ENCODE results near the gene INSYN2A.

DNA sequence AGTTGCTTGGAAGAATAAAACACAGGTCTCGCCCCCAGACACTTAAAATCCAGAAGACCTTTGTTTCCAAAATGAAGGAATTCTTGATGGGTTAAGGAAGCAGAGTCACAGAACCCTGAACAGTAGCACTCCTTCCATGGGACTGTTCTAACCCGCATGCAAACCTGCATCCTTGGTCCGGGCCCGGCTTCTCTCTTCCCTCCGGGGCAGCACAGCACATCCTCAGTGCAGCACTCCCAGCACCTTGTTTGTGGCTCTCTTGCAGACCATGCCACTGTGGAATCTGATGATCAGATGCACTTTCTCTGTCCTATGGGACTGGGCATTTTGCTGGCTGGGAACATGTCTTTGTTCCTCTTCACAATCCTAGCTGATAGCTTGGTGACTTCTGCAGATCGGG, 33.5 kb downstream of the INSYN2A start:
- TF ChIP-seq CTCF (IDR thresholded peaks at IDR 0.05; ENCODE audit: insufficient read depth, low read length) = no peak
- TF ChIP-seq POLR2AphosphoS5 (IDR thresholded peaks at IDR 0.05; ENCODE audit: low read depth) = no peak
